GM19238 (cell line): Measurements from ENCODE around the gene DGKB.

ENCODE experiments used
- DNase-seq: peaks from one replicate; pipeline ENCODE4 v3.0.0; 2011; ENCODE audit warnings: low spot score; ENCODE audit not compliant: insufficient read length

The DGKB gene

DNA sequence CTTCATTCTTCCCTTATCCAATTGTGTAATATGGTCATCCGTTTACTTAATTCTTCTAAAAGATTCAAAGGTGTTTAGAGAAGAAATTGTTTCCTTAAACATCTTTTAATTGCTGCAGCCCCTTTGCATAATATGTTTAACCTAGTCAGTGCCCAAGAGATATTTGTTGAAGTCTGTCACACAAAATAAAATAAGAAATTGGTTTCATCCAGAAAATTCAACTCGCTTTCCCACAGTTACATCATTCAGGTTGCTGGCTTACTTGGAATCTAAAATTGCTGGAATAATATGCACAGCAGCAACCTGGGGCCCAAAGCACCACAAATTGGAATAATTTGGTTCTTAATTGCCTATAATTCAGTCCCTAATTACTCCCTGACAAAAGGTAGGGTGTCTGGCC is 758.0 kb downstream of the DGKB start:
- DNase-seq = no peak

DNA sequence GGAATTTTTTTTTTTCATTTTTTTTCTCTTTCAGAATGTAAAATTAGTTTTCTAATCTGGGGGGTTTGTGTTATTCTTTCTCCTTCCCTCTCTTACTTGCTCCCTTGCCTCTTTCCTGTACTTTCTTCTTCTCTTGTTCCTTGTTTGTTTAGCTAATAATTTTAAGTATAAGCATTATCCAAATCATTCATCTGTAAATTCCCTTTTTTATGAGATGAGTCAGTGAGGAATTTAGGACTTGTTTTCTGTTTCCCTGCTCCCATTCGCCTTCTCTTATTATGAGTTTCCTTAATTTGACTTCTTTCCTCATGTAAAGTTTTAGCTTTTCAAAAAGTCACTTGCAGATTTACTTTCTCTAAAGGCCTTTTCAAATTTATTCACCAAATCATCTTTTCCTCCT is 758.4 kb downstream of the DGKB start:
- no peak for DNase-seq

DNA sequence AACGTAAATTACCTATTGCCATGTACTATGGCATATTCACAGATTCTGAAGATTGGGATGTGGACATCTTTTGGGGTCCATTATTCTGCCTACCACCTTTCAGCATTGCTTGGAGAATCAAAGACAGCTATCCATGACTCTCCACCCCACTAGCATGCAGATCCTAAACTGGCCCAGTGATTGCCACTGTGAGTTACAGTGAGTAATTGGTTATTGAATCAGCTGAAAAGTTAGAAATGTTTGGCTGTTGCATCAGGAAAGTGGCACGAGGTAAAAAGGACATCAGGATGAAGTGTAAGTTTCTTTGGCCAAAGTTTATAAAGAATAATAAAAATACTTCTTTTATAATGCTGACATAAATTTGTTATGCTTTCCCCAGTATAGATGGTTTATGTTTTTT is 764.9 kb downstream of the DGKB start:
- DNase-seq = no peak

DNA sequence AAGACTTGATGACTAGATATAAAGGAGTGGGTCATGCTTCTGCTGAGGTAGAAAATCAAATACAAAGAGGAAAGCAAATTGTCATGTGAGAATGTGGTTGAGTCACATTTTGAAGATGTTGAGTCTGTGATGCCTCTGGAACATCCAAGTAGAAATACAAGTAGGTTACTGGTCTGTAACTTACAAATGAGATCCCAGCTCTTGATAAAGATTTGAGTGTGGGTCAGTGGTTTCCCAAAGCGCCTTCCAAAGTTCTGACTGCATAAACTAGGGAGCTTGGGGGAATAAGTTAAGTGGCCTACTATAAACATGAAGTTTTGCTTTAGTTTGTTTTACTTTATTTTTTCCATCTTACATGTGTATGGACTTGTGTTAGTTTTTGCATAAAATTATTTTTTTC is 768.8 kb downstream of the DGKB start:
- no peak for DNase-seq

DNA sequence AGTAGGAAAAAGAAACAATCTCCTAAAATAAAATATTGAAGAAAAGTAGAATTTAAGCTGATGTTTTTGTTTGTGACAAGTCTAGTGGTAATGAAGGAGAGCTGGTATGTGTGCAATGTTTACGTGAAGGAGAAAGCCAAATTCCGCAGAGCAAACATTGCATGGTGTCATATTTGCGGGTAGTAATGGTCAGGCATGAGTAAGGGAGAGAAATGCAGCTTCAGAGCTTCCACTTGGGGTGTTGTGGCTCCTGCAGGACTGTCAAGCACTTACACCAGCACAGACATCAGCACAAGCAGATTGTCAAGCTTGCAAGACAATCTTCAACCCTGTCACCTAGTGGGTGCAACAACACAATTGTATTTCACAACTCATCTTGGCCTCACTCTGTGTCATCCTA is 776.6 kb downstream of the DGKB start:
- DNase-seq = no peak

DNA sequence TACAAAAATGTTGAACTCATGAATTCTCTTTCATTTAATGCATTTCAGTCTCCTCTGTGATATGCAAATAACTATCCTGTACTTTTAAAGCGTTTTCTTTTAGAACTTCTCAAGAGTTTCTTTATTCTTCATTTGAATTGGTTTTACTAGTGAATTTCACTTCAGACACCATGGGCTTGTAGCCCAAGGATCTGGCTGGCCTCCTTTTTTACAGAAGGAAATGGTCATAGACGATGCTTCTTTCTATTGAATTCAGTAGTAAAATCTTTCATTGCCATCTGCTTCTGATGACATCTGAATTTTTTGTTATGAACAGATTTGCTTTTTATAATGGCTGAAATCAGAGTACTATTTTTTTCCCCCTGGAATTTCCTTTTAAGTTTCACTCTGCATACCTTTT is 777.8 kb downstream of the DGKB start:
- no peak for DNase-seq

DNA sequence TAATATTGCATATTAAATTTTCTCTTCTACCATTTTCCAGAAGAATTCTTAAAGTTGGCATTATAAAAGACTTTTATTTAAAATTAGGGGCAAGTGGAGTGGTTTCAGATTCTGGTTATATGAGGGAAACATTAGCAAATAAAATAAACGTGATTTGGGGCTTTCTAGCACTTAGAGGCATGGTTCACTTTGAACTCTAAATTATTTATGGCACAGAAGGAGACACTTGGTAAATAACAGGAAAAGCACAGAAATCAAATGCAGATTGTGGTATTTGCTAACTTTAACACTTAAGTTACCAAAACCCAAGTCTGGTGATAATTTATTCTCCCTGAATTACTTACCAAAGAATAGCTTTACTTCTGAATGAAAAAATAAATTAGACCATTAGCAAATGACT is 778.6 kb downstream of the DGKB start:
- DNase-seq = no peak

DNA sequence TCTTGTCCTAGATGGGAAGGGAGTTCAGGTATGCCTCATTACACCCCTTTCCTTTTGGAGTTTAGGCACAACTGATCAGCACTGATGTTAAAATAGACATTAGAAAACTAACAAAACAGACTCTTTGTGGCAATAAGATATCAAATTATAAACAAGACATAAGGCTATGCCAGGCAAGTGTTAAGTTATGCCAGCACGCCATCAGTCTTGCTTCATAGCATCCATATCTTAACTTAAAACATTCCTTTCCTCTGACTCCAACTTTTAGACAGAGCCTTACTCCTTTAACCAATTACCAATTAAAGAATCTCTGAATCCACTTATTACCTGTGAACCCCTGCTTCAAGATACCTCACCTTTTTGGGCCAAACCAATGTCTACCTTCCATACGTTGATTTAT is 786.9 kb downstream of the DGKB start:
- DNase-seq = no peak

DNA sequence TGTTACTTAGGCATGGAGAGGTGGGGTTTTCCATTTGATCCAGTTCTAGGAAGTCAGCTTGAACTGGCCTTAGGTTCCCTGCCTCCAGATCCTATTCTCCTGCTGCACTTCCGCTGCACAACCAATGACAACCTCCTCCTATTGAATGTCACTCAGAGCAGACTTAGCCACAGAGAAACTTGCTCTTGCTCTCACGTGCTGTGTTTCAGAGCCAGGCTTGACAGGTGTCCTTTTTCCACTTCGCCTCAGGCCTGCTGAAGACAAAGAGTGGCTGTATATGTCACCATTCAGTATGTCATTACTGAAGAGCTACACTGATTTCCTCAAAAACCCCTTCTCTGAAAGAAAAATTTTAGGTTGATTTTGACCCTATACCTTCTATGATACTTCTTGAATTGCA is 797.7 kb downstream of the DGKB start:
- no peak for DNase-seq

DNA sequence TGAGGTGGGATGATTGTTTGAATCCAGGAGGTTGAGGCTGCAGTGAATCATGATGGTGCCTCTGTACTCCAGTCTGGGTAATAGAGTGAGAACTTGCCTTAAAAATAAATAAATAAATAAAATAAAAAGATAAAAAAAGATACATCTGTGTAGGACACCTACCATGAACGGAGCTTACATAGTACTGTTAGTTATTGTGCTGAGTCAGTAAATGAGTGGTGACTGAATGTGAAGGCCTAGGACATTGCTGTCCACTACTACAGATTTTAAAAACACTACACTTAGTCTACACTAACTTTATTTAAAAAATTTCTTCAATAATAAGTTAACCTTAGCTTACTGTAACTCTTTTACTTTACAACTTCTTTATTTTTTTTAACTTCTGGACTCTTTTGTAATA is 806.4 kb downstream of the DGKB start:
- DNase-seq = no peak

DNA sequence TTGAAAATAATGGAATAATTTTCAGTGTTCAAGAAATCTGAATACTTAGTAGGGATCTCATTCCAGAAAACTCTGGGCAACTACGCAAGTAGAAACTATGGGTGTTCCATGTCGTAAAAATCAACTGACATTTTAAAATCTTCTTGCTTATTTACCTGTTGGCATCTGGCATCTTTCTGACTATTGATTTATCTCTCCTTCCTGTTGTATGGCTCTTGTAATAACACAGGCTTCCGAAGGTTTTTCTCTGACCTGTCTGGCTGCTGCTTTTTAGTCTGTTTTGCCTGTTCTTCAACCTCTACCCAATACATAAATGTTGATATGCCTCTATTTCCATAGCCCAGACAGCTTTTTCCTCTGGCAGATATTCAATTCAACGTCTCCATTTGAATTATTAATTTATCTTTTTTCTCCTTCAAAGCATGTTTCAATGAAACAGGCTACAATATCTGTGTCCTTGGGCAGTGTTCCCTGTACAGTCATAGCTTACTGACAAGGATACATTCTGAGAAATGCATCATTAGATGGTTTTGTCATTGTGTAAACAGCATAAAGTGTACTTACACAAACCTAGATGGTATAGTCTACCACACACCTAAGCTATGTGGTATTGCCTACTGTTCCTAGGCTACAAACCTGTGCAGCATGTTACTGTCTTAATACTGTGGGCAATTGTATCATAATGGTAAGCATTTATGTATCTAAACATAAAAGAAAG is 807.2 kb downstream of the DGKB start:
- no peak for DNase-seq
